Superior temporal gyrus (tissue), 1 donor: ENCODE data around the gene AP1G2.

Experiments used
- DNase-seq: peaks from one replicate; pipeline ENCODE4 v3.0.0-alpha.2; 2016; ENCODE audit errors: extremely low spot score

AP1G2 gene

GRCh38 chr14:23570806-23571483 lies 3.4 kb upstream of the AP1G2 start:
- DNase-seq: no peak

GRCh38 chr14:23569443-23570151 lies 2.0 kb upstream of the AP1G2 start:
- peak; percentile 74 for DNase-seq

GRCh38 chr14:23568600-23569331 lies 1.2 kb upstream of the AP1G2 start:
- no peak for DNase-seq

- no peak for DNase-seq
Observed at GRCh38 chr14:23568021-23568599, 519 bp upstream of the AP1G2 start.

GRCh38 chr14:23566778-23567185 lies 809 bp downstream of the AP1G2 start:
- DNase-seq: no peak

- no peak for DNase-seq
Observed at GRCh38 chr14:23566112-23566777, 1.3 kb downstream of the AP1G2 start.

- no peak for DNase-seq
Observed at GRCh38 chr14:23565626-23566025, 2.0 kb downstream of the AP1G2 start.

- no peak for DNase-seq
Observed at GRCh38 chr14:23564876-23565275, 2.7 kb downstream of the AP1G2 start.

GRCh38 chr14:23564181-23564812 lies 3.3 kb downstream of the AP1G2 start:
- no peak for DNase-seq

- no peak for DNase-seq
Observed at GRCh38 chr14:23563473-23564180, 4.0 kb downstream of the AP1G2 start.

GRCh38 chr14:23562822-23563472 lies 4.6 kb downstream of the AP1G2 start:
- DNase-seq: peak; percentile 76

GRCh38 chr14:23561873-23562821 lies 5.4 kb downstream of the AP1G2 start:
- no peak for DNase-seq

GRCh38 chr14:23561259-23561658 lies 6.3 kb downstream of the AP1G2 start:
- no peak for DNase-seq

- DNase-seq: no peak
Observed at GRCh38 chr14:23559926-23560520, 7.6 kb downstream of the AP1G2 start.

GRCh38 chr14:23559010-23559925 lies 8.3 kb downstream of the AP1G2 start:
- peak; percentile 78 for DNase-seq

GRCh38 chr14:23558346-23559009 lies 9.1 kb downstream of the AP1G2 start:
- no peak for DNase-seq

GRCh38 chr14:23557946-23558345 lies 9.6 kb downstream of the AP1G2 start:
- no peak for DNase-seq
